HepG2 (cell line): Measurements from ENCODE around the gene ARFGEF3. TPM values are rescaled to one million over a fixed set of nuclear protein-coding genes. Genes with fewer than 3 reads are reported as not detected.

Source experiments
- BRD4 ChIP-seq: sonication (generic); formaldehyde crosslinking; IDR thresholded peaks from 2 replicates; pipeline ENCODE4 v1.4.0; 2020; ENCODE audit warnings: missing genetic modification reagents
- FOXA3 ChIP-seq: IDR thresholded peaks from 2 replicates; pipeline ENCODE4 v1.6.1; 2016; ENCODE audit warnings: missing genetic modification reagents, missing compliant biosample characterization
- GZF1 ChIP-seq: sonication (generic); formaldehyde crosslinking; IDR thresholded peaks from 2 replicates; pipeline ENCODE4 v1.5.1; 2020; ENCODE audit warnings: mild to moderate bottlenecking, missing genetic modification reagents
- HNRNPL ChIP-seq: fragments of 200-400 bp; formaldehyde crosslinking; IDR thresholded peaks from 2 replicates; pipeline ENCODE4 v1.6.1; 2017; ENCODE audit warnings: mild to moderate bottlenecking, low read depth, low read length
- HOXA5 ChIP-seq: sonication (generic); formaldehyde crosslinking; IDR thresholded peaks from 2 replicates; pipeline ENCODE4 v1.4.0; 2020; ENCODE audit warnings: missing genetic modification reagents
- IRF9 ChIP-seq: sonication (generic); formaldehyde crosslinking; IDR thresholded peaks from 2 replicates; pipeline ENCODE4 v1.8.0; 2022; ENCODE audit warnings: missing genetic modification reagents, mild to moderate bottlenecking, borderline replicate concordance
- NONO ChIP-seq, 2 experiments: fragments of 450-650 bp in 1 of 2; sonication (generic) in 1 of 2; formaldehyde crosslinking in 1 of 2; IDR thresholded peaks in 1 of 2; conservative IDR thresholded peaks in 1 of 2; 2 replicates each; pipeline versions ENCODE4 v1.6.1 to v1.8.0; 2017 to 2022; ENCODE audit warnings: mild to moderate bottlenecking in 1 of 2, missing genetic modification reagents in 1 of 2, moderate library complexity in 1 of 2
- NR3C1 ChIP-seq: sonication (generic); formaldehyde crosslinking; IDR thresholded peaks from 2 replicates; pipeline ENCODE4 v1.4.0; 2020; ENCODE audit warnings: missing genetic modification reagents
- RBM39 ChIP-seq: fragments of 200-400 bp; formaldehyde crosslinking; IDR thresholded peaks from one replicate; pipeline ENCODE4 v1.6.1; 2018; ENCODE audit warnings: antibody characterized with exemption, mild to moderate bottlenecking, low read depth, low read length; ENCODE audit not compliant: poor library complexity, severe bottlenecking
- TEAD2 ChIP-seq: sonication (generic); formaldehyde crosslinking; IDR thresholded peaks from 2 replicates; pipeline ENCODE4 v1.9.0; 2021; ENCODE audit warnings: missing genetic modification reagents
- ZBTB10 ChIP-seq: sonication (generic); formaldehyde crosslinking; IDR thresholded peaks from 2 replicates; pipeline ENCODE4 v1.4.0; 2020; ENCODE audit warnings: missing genetic modification reagents, borderline replicate concordance
- ZBTB7B ChIP-seq: sonication (generic); formaldehyde crosslinking; IDR thresholded peaks from 2 replicates; pipeline ENCODE4 v1.4.0; 2020; ENCODE audit warnings: missing genetic modification reagents
- ZNF143 ChIP-seq: sonication (generic); formaldehyde crosslinking; IDR thresholded peaks from 2 replicates; pipeline ENCODE4 v1.4.0; 2020; ENCODE audit warnings: missing genetic modification reagents
- ZNF432 ChIP-seq: sonication (generic); formaldehyde crosslinking; IDR thresholded peaks from 2 replicates; pipeline ENCODE4 v1.5.0; 2020; ENCODE audit warnings: missing genetic modification reagents, mild to moderate bottlenecking, borderline replicate concordance
- ZNF501 ChIP-seq: sonication (generic); formaldehyde crosslinking; IDR thresholded peaks from 2 replicates; pipeline ENCODE4 v1.5.1; 2020; ENCODE audit warnings: mild to moderate bottlenecking, moderate library complexity, missing genetic modification reagents
- ZNF550 ChIP-seq: sonication (generic); formaldehyde crosslinking; IDR thresholded peaks from 2 replicates; pipeline ENCODE4 v1.4.0; 2020; ENCODE audit warnings: mild to moderate bottlenecking, missing genetic modification reagents, borderline replicate concordance
- ZNF784 ChIP-seq: sonication (generic); formaldehyde crosslinking; IDR thresholded peaks from 2 replicates; pipeline ENCODE4 v1.5.1; 2020; ENCODE audit warnings: missing genetic modification reagents, mild to moderate bottlenecking, borderline replicate concordance
- polyA plus RNA-seq, 8 experiments: library from polyadenylated mRNA; depleted of rRNA in 3 of 8; stranded (reverse) in 7 of 8; unstranded in 1 of 8; fragments of >200 nt; fragmentation: Illumina TruSeq in 4 of 8; extraction: Trizol in 4 of 8; gene quantifications; 2 replicates each; pipeline versions ENCODE4 v1.2.1 to v1.2.3, GENCODE V29; 2011 to 2016; ENCODE audit warnings: low read depth in 4 of 8, missing spikeins in 1 of 8, mixed read lengths in 1 of 8; ENCODE audit not compliant: insufficient read depth in 1 of 8
- total RNA-seq, 5 experiments: library from RNA; depleted of rRNA; stranded (reverse); fragments of >200 nt; fragmentation: Illumina TruSeq; extraction: Trizol; gene quantifications; 2 replicates each; pipeline ENCODE4 v1.2.3, GENCODE V29; 2016; ENCODE audit warnings: low read depth in 1 of 5
- TF ChIP-seq, protein P1 (sequence below): sonication (generic); formaldehyde crosslinking; IDR thresholded peaks from 2 replicates; pipeline ENCODE4 v1.9.0; 2021; ENCODE audit warnings: missing genetic modification reagents, borderline replicate concordance
- TF ChIP-seq, protein P2 (sequence below): sonication (generic); formaldehyde crosslinking; IDR thresholded peaks from 2 replicates; pipeline ENCODE4 v1.9.0; 2021; ENCODE audit warnings: missing genetic modification reagents, borderline replicate concordance

Gene ARFGEF3
- total and polyA plus RNA-seq, 2 of the 13 experiments (the other 11 are each of a cell fraction or from before 2014, with no cell fraction given), result 0.60 to 2.6 TPM

DNA sequence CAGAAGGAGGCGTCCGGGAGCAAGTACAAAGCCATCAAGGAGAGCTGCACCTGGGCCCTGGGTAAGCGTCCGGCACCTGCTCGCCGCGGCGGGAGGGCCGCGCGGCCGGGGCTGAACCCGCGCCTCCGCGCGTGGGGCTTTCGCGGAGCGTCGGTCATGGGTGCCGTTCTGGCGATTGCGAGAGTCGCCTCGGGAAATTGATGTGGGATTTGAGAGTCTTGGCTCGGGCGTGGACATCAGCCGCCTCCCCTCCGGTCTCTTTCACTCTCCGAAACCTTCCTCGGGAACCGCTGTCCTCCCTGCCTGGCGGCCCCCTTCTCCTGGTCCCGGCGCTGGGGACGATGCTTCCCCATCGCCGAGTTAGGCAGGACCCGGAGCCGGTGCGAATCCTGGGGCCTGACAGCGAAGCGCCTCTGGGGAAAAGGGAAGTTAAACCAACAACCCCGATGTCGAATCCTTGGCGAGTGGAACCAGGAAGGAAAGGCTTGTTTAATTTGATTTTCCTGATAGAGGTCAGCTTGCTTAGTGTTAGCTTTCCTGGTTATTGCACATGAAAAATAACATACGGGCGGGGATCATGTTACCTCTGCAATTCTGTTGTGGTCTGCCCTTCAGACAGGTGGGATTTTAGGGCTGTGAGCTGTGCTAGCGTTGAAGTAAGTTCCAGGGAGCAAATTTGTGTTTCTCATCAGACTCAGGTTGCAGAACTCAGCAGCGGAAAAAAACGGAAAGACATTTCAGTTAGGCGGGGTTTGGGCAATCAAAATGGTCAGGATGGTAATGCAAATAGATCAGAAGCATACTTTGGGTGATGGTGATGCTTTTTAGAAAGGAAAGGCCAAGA is 594 bp downstream of the ARFGEF3 start (continued):
- peak; percentile 68; the same call in 1 of the 2 replicates for TF ChIP-seq ZBTB10 (CRISPR knock-in tag)
- TF ChIP-seq IRF9 (CRISPR knock-in tag), result 0 out of 2 replicates have a peak, but pooled peaks have one; percentile 49
- TF ChIP-seq ZNF501, result peak; percentile 83; the same call in 1 of the 2 replicates
- no peak for TF ChIP-seq ZNF550 (CRISPR knock-in tag)
- TF ChIP-seq HNRNPL, result no peak
- no peak for TF ChIP-seq ZNF432 (CRISPR knock-in tag)
- no peak for TF ChIP-seq NR3C1 (CRISPR knock-in tag)
- TF ChIP-seq FOXA3, result no peak
- peak; percentile 59 for TF ChIP-seq RBM39
- no peak for TF ChIP-seq ZNF143 (CRISPR knock-in tag)
- TF ChIP-seq, protein P1, sequence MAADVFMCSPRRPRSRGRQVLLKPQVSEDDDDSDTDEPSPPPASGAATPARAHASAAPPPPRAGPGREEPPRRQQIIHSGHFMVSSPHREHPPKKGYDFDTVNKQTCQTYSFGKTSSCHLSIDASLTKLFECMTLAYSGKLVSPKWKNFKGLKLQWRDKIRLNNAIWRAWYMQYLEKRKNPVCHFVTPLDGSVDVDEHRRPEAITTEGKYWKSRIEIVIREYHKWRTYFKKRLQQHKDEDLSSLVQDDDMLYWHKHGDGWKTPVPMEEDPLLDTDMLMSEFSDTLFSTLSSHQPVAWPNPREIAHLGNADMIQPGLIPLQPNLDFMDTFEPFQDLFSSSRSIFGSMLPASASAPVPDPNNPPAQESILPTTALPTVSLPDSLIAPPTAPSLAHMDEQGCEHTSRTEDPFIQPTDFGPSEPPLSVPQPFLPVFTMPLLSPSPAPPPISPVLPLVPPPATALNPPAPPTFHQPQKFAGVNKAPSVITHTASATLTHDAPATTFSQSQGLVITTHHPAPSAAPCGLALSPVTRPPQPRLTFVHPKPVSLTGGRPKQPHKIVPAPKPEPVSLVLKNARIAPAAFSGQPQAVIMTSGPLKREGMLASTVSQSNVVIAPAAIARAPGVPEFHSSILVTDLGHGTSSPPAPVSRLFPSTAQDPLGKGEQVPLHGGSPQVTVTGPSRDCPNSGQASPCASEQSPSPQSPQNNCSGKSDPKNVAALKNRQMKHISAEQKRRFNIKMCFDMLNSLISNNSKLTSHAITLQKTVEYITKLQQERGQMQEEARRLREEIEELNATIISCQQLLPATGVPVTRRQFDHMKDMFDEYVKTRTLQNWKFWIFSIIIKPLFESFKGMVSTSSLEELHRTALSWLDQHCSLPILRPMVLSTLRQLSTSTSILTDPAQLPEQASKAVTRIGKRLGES (CRISPR knock-in tag), result peak; percentile 30; the same call in 1 of the 2 replicates
- no peak for TF ChIP-seq NONO (IDR thresholded peaks at IDR 0.05)
- no peak for TF ChIP-seq NONO (CRISPR knock-in tag; conservative IDR thresholded peaks at IDR 0.05)
- no peak for TF ChIP-seq GZF1 (CRISPR knock-in tag)
- TF ChIP-seq HOXA5 (CRISPR knock-in tag), result peak; percentile 41; the same call in 1 of the 2 replicates
- TF ChIP-seq ZBTB7B (CRISPR knock-in tag), result peak; percentile 28; the same call in 1 of the 2 replicates
- TF ChIP-seq ZNF784 (CRISPR knock-in tag), result no peak
- TF ChIP-seq TEAD2 (CRISPR knock-in tag), result no peak
- TF ChIP-seq BRD4, result no peak; the same call in 1 of the 2 replicates
- TF ChIP-seq, protein P2, sequence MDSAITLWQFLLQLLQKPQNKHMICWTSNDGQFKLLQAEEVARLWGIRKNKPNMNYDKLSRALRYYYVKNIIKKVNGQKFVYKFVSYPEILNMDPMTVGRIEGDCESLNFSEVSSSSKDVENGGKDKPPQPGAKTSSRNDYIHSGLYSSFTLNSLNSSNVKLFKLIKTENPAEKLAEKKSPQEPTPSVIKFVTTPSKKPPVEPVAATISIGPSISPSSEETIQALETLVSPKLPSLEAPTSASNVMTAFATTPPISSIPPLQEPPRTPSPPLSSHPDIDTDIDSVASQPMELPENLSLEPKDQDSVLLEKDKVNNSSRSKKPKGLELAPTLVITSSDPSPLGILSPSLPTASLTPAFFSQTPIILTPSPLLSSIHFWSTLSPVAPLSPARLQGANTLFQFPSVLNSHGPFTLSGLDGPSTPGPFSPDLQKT (CRISPR knock-in tag), result 0 out of 2 replicates have a peak, but pooled peaks have one; percentile 39
